ENCODE measurements around the gene TRIM58.

TRIM58 gene

DNA sequence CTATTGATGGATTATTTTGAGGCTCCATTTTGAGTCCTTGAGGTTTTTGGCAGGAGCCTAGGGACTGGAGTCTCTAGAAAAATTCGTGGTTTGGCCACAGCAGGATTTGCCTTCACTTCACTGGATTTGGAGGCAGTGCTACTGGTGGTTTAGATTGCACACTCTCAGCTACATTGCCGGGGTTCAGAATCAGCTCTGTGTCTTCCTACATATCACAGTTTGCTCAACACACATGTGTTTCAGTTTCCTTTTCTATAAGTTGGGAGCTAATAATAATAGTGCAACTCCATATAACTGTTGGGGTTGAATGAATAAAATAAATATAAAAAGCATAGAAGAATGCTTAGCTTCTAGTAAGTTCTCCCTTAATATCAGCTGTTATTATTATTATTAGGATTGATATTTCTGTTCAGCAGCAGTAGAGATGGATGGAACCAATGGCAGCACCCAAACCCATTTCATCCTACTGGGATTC is 38.2 kb downstream of the TRIM58 start, which contains the start of gene OR2W3:
OR2W3 (plus strand) TSS at position 425 of the 475 bp plus-strand sequence; CDS start at position 425, 0 bp downstream.
- DNase-seq = no peak

DNA sequence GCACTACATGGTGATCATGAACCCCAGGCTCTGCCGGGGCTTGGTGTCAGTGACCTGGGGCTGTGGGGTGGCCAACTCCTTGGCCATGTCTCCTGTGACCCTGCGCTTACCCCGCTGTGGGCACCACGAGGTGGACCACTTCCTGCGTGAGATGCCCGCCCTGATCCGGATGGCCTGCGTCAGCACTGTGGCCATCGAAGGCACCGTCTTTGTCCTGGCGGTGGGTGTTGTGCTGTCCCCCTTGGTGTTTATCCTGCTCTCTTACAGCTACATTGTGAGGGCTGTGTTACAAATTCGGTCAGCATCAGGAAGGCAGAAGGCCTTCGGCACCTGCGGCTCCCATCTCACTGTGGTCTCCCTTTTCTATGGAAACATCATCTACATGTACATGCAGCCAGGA is 39.0 kb downstream of the TRIM58 start:
- DNase-seq = no peak

DNA sequence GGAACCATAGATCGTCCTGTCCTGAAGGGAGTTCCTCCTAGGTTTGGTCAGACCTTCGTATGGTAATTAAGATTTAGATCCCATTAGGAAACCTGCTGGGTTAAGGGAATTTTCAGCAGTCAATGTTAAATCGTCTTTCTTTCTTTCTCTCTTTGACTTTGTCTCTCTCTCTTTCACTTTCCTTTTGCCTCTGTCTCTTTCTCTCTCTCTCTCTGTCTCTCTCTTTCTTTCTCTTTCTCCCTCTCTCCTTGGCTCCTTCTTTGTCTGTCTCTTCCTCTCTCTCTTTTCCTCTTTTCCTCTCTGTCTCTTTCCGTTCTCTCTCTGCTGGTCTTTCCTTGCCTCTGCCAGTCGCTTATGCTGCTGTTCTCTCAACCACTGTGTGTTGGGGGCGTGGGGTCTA is 47.1 kb downstream of the TRIM58 start:
- DNase-seq = no peak

DNA sequence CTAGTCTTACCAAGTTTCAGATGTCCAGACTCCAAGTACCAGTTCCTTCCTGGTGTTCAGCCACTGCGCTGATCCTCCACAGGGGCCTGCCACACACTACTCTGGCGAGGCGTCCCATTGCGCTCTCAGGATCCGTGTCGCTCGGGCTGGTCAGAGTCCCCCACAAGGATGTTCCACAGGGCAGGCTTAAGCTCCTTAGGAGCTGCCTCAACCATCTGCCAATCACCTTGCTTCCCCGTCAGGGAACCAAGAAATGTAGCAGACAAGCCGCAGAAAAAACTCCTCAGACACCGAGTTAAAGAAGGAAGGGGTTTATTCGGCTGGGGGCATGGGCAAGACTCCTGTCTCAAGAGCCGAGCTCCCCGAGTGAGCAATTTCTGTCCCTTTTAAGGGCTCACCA is 48.2 kb downstream of the TRIM58 start:
- DNase-seq = no peak

DNA sequence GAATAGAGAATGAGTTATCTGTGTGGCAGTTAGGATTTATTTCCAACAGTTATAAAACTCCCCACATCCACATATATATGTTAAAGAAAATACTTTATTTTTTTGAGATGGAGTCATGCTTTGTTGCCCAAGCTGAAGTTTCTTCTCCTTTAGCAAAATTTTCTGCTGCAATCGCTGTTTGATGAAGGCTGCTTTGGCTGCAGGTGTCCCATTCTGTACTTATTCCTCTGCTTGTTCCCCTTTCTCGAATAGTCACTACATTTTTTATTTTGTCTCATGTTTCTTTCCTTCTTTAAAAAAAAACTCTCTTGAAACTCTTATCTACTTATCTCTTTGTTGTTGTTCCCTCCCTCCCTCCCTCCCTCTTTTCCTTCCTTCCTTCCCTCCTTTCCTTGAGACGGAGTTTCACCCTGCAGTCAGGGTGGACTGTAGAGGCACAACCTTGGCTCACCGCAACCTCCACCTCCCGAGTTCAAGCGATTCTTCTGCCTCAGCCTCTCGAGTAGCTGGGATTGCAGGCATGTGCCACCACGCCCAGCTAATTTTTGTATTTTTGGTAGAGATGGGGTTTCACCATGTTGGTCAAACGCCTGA is 49.0 kb downstream of the TRIM58 start:
- no peak for DNase-seq

DNA sequence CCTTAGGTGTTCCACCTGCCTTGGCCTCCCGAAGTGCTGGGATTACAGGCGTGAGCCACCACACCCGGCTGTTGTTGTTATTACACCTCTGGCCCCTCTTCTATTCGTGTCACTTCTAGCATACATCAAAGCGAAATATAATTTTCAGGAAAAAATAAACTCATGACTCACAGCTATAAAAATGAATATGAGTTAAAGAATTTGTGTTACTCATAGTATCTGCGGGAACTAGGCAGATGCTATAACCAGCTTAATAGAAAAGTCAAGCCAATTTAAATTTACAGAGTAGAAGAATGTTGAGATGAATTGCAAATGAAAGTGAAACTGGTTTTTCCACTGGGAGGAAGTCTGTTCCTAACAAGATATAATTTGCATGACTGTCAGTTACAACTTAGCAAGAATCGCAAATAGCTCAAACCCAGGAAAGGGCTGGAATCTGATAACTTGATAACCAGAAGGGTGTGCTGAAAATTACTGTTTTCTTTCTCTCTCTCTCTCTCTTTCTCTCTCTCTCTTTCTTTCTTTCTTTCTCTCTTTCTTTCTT is 49.6 kb downstream of the TRIM58 start:
- peak; percentile 42 for DNase-seq

DNA sequence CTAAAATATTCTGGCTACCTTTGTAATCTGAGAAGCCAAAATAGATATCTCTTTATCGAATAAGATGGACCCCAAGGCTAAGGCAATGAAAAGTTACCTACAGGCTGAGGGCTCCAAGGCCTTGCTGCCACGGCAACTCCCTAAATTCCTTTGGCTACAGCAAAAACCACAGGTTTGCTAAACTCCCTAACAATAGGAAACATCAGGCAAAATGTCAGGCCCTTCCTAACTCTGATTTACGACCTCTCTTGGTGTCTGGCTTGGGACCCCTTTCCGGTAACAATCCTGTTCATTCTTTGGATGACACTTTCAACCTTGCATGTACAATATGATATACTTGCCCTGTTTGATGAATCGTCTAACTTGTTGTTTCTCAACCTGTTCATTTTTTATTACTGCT is 51.8 kb downstream of the TRIM58 start:
- DNase-seq = no peak

DNA sequence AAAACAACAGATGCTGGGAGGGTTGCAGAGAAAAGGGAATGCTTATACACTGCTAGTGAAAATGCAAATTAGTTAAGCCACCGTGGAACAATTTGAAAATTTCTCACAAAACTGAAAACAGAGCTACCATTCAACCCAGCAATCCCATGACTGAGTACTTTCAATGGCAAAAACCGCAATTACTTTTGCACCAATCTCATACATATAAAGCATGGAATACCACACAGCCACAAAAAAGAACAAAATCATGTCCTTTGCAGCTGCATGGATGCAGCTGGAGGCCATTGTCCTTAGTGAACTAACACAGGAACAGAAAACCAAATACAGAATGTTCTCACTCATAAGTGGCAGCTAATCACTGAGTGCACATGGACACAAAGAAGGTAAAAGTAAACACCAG is 56.8 kb downstream of the TRIM58 start:
- no peak for DNase-seq

DNA sequence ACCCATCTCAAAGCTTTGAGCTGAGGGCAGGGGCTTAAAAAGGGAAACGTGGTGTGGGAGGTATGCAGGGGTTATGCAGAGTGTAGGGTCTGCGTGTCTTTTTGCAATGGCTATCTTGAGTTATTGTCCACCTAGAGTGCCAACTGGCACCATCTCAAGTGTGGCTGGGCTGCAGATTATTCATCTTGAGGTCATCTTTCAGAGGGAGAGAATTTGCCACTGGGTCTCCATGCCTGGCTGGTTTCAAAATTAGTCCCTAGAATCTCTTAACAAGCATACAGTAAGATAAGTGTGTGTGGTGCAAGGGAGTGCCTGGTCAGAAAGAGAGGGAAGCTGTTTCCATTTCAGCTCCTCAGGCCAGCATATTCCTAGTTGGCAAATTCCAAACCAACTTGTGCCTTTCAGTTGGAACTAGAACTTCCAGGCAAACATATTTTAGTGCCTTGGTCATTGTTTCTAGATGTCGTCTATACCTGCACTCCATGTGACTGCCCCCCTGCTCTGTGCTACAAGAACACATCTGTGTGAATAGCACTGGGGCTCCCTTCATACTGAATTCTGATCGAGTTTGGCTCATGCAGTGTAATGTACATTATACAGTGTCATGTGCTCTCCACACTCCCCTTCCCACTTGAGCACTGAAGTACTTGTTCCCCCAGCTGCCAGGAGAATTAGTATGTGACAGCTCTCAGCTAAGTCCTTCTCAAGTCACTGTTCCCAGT is 58.1 kb downstream of the TRIM58 start:
- peak; percentile 0 for DNase-seq

DNA sequence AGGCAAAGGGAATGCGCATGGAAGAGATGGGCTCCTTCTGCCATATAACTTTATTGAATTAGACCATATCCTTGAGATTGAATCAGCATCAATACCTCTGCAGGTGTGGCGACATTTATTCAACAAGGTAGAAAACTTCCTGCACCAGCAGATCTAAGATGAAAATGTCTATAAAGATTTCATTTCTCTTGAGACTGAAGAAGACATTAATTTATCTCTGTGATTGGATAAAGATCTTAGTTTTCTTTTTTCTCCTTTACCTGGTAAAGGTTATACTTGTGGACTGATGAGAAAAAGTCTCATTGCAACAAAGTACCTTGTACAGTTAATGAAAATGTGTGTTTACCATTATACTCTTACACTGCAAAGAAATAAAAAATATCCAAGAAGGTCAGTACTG is 63.0 kb downstream of the TRIM58 start, which contains the start of gene OR2T8:
OR2T8 (plus strand) TSS at position 301 of the 400 bp plus-strand sequence. CDS start 766 bp downstream, outside the sequence.
- DNase-seq = no peak

DNA sequence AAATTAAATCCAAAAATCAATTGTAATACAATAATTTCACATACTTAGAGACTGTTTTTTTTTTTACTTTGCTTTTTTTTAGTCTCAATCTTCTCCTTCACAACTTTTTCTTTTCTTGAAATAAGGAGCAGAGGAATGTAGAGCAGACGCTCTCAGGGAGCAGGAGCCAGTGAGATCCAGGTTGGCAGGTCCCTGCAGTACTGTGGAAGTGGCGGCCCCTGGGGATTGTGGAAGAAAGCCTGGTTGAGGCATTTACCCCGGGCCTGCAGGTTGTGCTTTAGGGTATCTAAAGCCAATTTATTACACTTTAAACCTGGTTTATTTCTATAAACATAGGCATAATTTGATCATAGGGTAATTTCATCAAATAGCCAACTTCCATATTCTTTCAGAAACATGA is 67.0 kb downstream of the TRIM58 start:
- DNase-seq = no peak

DNA sequence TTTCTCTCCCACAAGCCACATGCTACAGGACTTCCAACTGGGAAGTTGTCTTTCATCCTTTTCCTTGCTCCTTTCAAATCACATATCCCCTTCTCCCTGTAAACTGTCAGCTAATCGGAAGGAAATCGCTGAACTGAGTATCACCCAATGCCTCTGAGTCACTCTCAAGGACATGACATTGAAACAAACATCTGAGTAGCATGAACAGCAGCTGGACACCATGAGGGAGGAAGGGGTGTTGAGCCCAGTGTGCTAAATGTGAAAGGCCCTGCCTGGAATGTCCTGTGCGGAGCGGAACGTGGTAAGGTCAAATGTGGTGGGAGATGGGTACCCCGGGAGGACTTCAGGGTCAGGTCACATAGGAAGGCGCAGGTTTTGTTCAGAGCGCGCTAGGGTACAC is 67.9 kb downstream of the TRIM58 start, which contains the start of gene OR2AJ1:
OR2AJ1 (plus strand) TSS at position 22 of the 400 bp plus-strand sequence. CDS start 8,880 bp downstream, outside the sequence.
- no peak for DNase-seq
